Activated T-helper 1 cell treated with anti-CD3 and anti-CD28 coated beads, Interleukin-12 subunit alpha, Interleukin-12 subunit beta, Interleukin-2, Interleukin-4 antibody, amounts not matched to agents 30 ng/mL and 10 ng/mL and 1 ng/mL, durations not matched to agents 14 hours and 24 hours and 36 hours (primary cell): ENCODE measurements around the gene DTX3. TPM values are rescaled to one million over a fixed set of nuclear protein-coding genes. Genes with fewer than 3 reads are reported as not detected.

Experiments
- DNase-seq: peaks from one replicate; pipeline ENCODE4 v3.0.0; 2021; ENCODE audit warnings: low spot score
- H3K27ac Mint-ChIP-seq: one replicate; pipeline ENCODE4 v1.8.0; 2021; ENCODE audit warnings: mild to moderate bottlenecking, mixed read lengths
- H3K27me3 Mint-ChIP-seq: one replicate; pipeline ENCODE4 v1.8.0; 2022; ENCODE audit warnings: mild to moderate bottlenecking, moderate library complexity, mixed read lengths; ENCODE audit not compliant: insufficient read depth
- H3K36me3 Mint-ChIP-seq: one replicate; pipeline ENCODE4 v1.8.0; 2021; ENCODE audit warnings: low read depth, mixed read lengths
- H3K4me1 Mint-ChIP-seq: one replicate; pipeline ENCODE4 v1.8.0; 2021; ENCODE audit warnings: low read depth, mixed read lengths
- H3K4me3 Mint-ChIP-seq: one replicate; pipeline ENCODE4 v1.8.0; 2021; ENCODE audit warnings: mild to moderate bottlenecking, moderate library complexity, mixed read lengths
- H3K9me3 Mint-ChIP-seq: one replicate; pipeline ENCODE4 v1.8.0; 2021; ENCODE audit warnings: mixed read lengths
- intact Hi-C: fragments of 100-400 bp; cut with micrococcal nuclease; formaldehyde crosslinking; loops from one replicate; pipeline ENCODE4 v1.15.1; 2024
- total RNA-seq: library from RNA; stranded (reverse); gene quantifications from 2 replicates; pipeline ENCODE4 v1.2.3, GENCODE V29; 2022

The DTX3 gene
- total RNA-seq, 1 donor from 2014 or later = 18.5 TPM

DNA sequence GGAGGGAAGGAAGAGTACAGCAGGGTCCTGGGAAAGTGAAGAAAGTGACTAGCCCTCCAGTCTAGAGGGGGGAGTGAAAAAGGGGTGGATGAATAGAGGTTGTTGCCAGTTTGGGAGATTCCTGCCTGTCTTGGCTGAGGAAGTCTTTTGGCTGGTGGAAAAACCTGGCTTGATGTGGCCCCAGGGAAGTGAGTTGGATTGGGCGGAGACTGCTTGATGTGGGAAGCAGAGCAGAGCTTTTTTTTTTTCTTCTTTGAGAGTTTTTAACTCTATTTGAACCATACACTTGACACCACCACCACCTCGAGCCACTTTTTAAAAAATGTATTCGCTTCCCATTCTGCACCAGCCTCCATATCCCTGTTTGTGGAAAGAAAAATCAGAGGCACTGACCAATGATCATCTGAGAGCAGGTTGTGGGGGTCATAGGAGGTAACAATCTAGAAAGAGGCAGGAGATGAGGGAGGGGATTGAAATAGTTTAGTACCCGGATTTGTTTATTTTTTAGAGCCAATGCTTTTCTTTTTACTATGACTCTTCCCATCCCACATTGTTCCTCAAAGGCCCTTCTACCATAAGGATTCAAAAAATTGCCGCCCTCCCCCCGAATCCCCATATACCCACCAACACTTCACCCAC is 690 bp upstream of the DTX3 start:
- no peak for DNase-seq
- H3K4me3 Mint-ChIP-seq = peak overlapping the region; percentile 78
- no peaks in the 10 kb centered on the region for H3K9me3 Mint-ChIP-seq
- peak overlapping the region; percentile 86 for H3K27ac Mint-ChIP-seq
- H3K36me3 Mint-ChIP-seq = peaks cover 32% of the 10 kb centered on the region
- intact Hi-C loops = loop anchor here (2.0 kb wide), 1 partner anchor 13 kb away; the partner anchor contains the start of gene PIP4K2C
- peaks cover 1% of the 10 kb centered on the region for H3K27me3 Mint-ChIP-seq
- peaks cover 19% of the 10 kb centered on the region for H3K4me1 Mint-ChIP-seq

DNA sequence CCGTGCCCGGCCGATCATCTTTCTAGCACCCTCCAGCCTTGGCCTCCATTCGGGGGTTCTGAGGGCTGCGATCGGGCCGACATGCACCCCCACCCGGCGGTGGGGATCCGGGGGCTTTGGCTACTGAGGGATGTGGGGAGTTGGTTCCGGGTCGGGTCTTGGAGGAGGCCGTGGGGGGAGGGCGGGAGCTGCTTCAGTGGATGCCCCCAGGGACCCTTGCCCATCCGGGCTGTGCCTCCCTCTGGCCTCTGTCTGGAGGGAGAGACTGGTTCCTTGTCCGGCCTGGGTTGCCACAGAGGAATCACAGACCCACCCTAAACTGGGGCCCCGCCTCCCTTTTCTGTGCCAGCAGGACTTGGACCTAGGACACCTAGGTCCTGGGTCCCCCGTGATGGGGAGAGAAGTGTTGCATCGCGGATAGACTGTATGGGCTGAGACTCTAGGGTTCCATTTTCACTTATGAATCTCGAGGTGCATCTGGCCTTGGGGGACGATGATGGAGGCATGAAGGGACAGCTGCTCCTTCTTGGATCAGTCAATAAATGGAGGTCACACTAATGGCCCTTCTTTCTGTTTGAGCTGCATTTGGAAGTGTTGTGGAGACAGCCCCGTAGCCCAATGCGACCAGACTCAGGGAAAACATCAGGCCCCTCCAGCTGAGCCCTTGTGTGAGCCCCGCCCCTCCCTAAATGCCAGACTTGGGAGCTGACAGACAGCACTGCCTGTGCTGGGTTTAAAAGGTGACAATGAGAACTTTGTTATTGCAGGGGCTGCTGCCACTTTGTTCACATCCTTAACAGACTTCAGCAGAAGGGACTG is 577 bp downstream of the DTX3 start:
- Mint-ChIP-seq H3K4me1 (peaks cover 20% of the 10 kb centered on the region), H3K27ac (peak overlapping the region; percentile 82), H3K4me3 (peak overlapping the region; percentile 76), H3K36me3 (peaks cover 25% of the 10 kb centered on the region), H3K27me3 (peaks cover 1% of the 10 kb centered on the region), H3K9me3 (no peaks in the 10 kb centered on the region)
- intact Hi-C loops = loop anchor here (2.0 kb wide), 1 partner anchor 14 kb away; the partner anchor contains the start of gene PIP4K2C
- DNase-seq = no peak

GRCh38 chr12:57605811-57606311 is 1.2 kb downstream of the DTX3 start:
- Mint-ChIP-seq H3K36me3 (peaks cover 20% of the 10 kb centered on the region), H3K9me3 (no peaks in the 10 kb centered on the region), H3K4me1 (peaks cover 24% of the 10 kb centered on the region), H3K4me3 (peak overlapping the region; percentile 76), H3K27ac (peak overlapping the region; percentile 82), H3K27me3 (peaks cover 7% of the 10 kb centered on the region)
- intact Hi-C loops = loop anchor here (2.0 kb wide), 1 partner anchor 15 kb away; the partner anchor contains the start of gene PIP4K2C
- no peak for DNase-seq

DNA sequence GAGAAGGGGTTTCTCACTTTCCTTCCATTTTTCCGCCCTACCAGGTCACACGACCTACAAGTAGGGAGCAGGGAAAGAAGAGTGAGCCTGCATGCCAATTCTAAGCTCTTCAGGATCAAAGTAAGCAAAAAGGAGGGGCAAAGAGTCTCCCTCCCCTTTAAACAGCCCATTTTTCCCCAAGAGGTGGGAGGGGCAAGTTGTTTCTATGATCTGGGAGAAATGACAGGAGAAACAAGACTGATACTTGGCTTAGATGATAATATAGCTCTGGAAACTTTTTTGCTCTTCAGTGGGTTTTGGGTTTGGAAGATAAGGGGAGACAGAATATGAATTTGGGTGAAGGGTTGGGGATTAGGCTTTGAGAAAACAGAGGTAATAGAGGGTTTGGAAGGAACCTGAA is 1.8 kb downstream of the DTX3 start:
- DNase-seq = no peak
- Mint-ChIP-seq H3K4me3 (peak overlapping the region; percentile 1), H3K36me3 (peaks cover 19% of the 10 kb centered on the region), H3K4me1 (peaks cover 24% of the 10 kb centered on the region), H3K9me3 (no peaks in the 10 kb centered on the region), H3K27me3 (peaks cover 8% of the 10 kb centered on the region), H3K27ac (no peak overlapping the region)
- intact Hi-C loops = no loop called here

DNA sequence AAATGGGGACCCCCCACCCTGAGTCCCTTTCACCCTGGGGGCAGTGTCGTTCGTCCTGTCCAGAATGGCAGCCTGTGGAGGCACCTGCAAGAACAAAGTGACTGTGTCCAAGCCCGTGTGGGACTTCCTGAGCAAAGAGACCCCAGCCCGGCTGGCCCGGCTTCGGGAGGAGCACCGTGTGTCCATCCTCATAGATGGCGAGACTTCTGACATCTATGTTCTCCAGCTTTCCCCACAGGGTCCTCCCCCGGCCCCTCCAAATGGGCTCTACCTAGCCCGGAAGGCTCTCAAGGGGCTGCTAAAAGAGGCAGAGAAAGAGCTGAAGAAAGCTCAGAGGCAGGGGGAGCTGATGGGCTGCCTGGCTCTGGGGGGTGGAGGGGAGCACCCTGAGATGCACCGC is 2.2 kb downstream of the DTX3 start:
- DNase-seq = no peak
- H3K4me3 Mint-ChIP-seq = peak overlapping the region; percentile 1
- H3K36me3 Mint-ChIP-seq = peaks cover 14% of the 10 kb centered on the region
- H3K27ac Mint-ChIP-seq = no peak overlapping the region
- no peaks in the 10 kb centered on the region for H3K9me3 Mint-ChIP-seq
- intact Hi-C loops = no loop called here
- peaks cover 24% of the 10 kb centered on the region for H3K4me1 Mint-ChIP-seq
- H3K27me3 Mint-ChIP-seq = peaks cover 7% of the 10 kb centered on the region

DNA sequence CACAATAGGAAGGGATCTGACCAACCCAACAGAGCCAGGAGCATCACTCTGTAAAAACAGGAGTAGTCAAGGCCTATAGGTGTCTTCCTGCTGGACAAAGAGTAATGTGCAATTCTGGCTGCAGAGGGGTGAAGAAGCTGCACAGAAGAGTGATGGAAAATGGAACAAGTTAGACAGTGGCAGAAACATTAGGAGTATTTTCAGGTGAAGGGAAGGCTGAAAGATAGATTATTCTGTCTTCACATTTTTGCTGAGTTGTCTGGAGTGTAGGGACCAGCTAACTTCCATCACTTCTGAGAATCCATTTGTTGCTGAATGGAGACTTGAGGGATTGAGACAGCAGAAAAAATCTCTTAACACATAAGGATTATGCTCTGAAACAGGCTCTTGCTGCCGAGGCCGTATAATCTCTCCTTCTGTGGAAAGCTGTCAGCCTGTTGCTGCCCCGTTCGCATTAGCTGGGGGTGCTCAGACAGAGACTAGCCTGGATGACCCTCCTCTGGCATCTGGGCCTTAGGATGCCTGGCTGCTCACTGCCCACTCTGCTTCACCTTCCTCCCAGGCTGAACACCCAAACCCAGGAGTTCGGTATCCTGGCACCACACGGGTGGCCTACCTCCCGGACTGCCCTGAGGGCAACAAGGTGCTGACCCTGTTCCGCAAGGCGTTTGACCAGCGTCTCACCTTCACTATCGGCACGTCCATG is 3.5 kb downstream of the DTX3 start:
- Mint-ChIP-seq H3K27ac (no peak overlapping the region), H3K4me1 (peaks cover 24% of the 10 kb centered on the region), H3K4me3 (no peak overlapping the region), H3K36me3 (peaks cover 3% of the 10 kb centered on the region), H3K9me3 (no peaks in the 10 kb centered on the region), H3K27me3 (peaks cover 20% of the 10 kb centered on the region)
- intact Hi-C loops = no loop called here
- DNase-seq = no peak

DNA sequence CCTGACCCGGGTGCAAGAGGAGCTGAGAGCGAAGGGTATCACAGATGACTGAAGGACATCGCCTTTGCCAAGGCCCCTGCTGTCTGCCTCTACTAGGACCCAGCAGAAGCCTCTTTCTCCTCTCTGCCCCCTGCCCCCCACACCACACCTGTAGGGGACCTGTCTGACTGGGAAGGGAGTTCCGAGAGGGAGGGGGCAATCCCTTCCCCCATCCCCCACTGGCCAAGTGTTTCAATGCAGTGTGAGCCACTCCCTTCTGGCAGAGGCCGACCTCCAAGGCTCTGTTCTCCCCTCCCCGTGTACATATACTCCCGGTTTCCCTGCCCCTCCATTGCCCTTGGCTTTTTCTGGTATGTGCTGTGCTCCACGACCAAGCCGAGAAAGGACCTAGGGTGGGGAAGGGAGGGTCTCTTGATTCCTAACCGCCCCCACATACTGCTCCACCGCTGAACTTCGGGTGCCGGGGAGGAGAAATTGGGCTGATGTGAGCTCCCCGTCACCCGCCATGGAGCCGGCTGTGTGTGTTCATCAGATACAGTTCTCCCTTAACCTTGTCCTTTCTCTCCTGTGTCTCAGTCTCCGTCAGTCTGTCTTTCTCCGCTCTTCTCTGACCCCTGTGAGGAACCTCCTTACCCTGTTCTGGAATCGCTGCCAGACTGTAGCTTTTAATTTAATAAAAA is 4.6 kb downstream of the DTX3 start:
- Mint-ChIP-seq H3K27me3 (peaks cover 28% of the 10 kb centered on the region), H3K9me3 (no peaks in the 10 kb centered on the region), H3K4me1 (peaks cover 16% of the 10 kb centered on the region), H3K36me3 (peaks cover 2% of the 10 kb centered on the region), H3K27ac (no peak overlapping the region), H3K4me3 (no peak overlapping the region)
- no peak for DNase-seq
- intact Hi-C loops = no loop called here

DNA sequence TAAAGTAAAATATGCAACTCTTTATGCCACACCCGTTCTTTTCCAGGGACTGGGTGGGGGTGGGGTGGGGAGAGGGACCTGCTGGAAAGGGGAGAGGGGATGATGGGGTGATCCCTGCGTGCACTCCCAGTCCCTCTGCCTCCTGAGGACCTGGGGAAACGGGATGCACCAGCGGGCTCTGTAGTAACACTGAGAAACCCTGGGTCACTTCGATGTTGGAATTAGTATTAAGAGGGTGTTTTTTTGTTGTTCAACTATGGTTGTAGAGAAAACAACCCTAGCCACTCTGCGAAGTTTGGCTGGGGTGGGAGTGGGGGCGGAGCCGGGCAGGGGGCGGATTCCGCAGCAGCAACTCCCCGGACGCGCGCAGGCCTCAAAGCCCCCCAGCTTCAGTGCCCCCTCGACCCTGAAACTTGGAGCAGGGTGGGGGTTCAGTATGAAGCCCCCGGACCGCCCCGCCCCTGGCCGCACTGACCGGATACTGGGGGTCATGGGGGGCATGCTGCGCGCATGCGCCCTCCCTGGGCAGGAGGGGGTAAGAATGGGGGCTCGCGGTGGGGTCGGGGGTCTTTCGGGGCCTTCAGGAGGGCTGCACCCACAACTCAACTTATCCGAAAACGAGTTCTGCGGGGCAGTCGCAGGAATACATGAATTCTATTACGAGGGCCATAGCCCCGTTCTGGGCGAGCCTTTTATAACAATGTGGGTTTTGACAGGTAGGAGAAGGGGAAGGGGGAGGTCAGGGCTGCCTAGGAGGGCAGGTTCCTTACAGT is 5.3 kb downstream of the DTX3 start:
- intact Hi-C loops = loop anchor here (5.0 kb wide), 2 partner anchors 58 to 132 kb away; partner anchors contain the start of gene KIF5A
- no peak for DNase-seq
- H3K9me3 Mint-ChIP-seq = no peaks in the 10 kb centered on the region
- peaks cover 14% of the 10 kb centered on the region for H3K4me1 Mint-ChIP-seq
- H3K27ac Mint-ChIP-seq = peak overlapping the region; percentile 43
- H3K36me3 Mint-ChIP-seq = peaks cover 2% of the 10 kb centered on the region
- H3K27me3 Mint-ChIP-seq = peaks cover 36% of the 10 kb centered on the region
- H3K4me3 Mint-ChIP-seq = peak overlapping the region; percentile 75

DNA sequence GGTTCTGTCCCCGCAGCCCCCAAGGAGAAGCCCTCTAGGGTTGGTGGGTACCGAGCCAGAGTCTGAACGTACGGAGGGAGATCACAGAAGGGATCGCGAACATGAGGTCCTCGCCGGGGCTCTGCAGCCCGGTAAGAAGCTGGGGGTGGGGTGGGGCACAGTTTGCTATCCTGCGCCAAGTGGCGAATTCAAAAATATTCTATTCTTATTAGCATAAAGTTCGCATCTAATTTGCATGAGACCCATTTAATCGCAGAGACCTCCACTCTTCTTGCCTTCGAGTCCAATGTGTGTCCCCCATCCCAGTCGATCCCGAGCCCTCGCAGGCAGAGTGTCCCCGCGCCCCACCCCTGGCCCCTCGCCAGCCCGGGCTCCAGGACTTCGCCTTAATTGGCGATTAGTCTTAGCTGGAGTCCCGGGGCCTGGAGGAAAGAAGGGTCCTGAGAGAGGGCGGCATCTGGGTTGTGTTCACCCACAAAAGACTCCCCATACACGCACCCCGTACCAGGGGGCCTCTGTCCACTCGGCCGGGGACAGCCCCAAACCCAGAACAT is 6.0 kb downstream of the DTX3 start:
- Mint-ChIP-seq H3K27me3 (peaks cover 41% of the 10 kb centered on the region), H3K9me3 (no peaks in the 10 kb centered on the region), H3K4me3 (peak overlapping the region; percentile 75), H3K36me3 (peaks cover 2% of the 10 kb centered on the region), H3K27ac (peak overlapping the region; percentile 43), H3K4me1 (peaks cover 8% of the 10 kb centered on the region)
- intact Hi-C loops = loop anchor here (1.0 to 5.0 kb wide), 3 partner anchors 11 to 132 kb away; partner anchors contain the start of gene KIF5A
- DNase-seq = no peak

- H3K4me3 Mint-ChIP-seq = peak within 1 kb of the TSS; percentile 75
- intact Hi-C loops = loop anchor here (1.0 to 5.0 kb wide), 3 partner anchors 10 to 131 kb away; partner anchors contain the start of gene KIF5A
- H3K9me3 Mint-ChIP-seq = no peaks in the 10 kb centered on the region
- H3K27ac Mint-ChIP-seq = peak within 1 kb of the TSS; percentile 43
- peaks cover 2% of the 10 kb centered on the region for H3K36me3 Mint-ChIP-seq
- H3K4me1 Mint-ChIP-seq = peaks cover 5% of the 10 kb centered on the region
- DNase-seq = no peak
- H3K27me3 Mint-ChIP-seq = peaks cover 41% of the 10 kb centered on the region
Measured at GRCh38 chr12:57611108-57611826, 6.6 kb downstream of the DTX3 start, which contains the start of gene ARHGEF25. ARHGEF25 (plus strand) TSS chr12:57611435; CDS start chr12:57611895, 460 bp downstream.
